ENCODE measurements around the gene ATOX1.

The ATOX1 gene

DNA sequence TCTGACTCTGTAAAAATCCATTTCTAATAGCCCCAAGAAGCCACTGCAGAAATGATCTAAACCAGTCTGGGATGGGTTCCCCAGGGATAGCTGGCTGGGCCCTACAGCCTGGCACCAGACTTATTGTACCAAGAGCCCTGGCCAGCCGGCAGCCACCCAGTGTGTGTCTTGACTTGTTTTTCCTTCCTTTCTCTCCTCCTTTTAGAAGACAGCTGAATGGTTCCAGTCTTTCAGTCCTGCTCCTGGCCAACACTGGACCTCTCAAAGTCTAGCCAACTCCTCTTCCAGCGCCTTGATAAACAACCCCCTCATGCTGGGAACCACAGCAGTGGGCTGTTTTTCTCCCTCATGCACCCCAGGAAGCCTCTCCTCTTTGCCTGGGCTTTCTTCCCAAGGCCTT is 34.1 kb downstream of the ATOX1 start:
- Mint-ChIP-seq H3K4me1 (peaks cover 28% of the 10 kb centered on the region), H3K9me3 (no peaks in the 10 kb centered on the region), H3K36me3 (peaks cover 10% of the 10 kb centered on the region), H3K27ac (no peak overlapping the region), H3K4me3 (no peak overlapping the region), H3K27me3 (no peaks in the 10 kb centered on the region)
- no peak for ATAC-seq

DNA sequence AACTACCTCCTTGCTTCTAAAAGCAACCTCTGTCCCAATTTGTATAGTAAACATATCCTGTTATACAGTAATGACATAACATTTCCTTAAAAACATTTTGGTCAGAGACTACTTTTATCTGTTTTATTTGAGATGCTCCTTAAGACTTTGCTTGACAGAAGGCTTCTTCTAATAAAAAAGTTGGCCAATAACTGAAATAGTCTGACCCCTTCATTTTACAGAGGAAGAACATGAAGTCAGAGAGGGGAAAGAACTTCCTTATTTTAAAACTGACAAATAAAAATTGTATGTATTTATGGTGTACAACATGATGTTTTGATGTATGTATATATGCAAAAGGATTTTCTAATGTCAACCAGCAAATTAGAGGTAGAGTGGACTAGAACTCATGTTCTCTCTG is 35.9 kb downstream of the ATOX1 start:
- Mint-ChIP-seq H3K27ac (peak overlapping the region; percentile 86), H3K4me1 (peaks cover 28% of the 10 kb centered on the region), H3K4me3 (no peak overlapping the region), H3K27me3 (no peaks in the 10 kb centered on the region), H3K9me3 (no peaks in the 10 kb centered on the region), H3K36me3 (no peaks in the 10 kb centered on the region)
- no peak for ATAC-seq

DNA sequence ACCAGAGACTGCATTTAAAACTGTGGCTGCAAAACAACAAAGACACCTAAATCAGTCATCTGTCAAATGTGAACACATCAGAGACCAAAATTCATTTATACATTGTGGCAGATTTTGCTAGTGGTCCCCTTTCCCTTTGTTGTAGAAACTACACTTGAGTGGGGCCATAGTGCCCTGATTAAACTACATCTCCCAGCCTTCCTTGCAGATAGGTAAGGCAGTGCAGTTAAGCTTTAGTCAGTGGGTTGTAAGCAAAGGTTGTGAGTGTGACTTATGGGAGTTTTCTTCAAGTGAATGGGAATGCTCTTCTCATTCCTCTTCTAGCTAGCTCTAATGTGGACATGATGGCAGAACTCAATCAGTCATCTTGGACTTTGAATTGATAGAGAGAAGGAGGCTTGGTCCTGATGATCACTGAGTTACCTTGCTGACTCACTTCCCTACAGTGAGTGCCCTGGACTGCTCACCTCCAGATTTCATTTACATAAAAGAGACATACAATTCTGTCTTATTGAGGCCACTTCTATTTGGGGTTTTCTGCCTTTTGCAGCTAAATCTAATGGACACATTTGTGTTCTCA is 36.5 kb downstream of the ATOX1 start:
- no peaks in the 10 kb centered on the region for H3K27me3 Mint-ChIP-seq
- peaks cover 28% of the 10 kb centered on the region for H3K4me1 Mint-ChIP-seq
- H3K9me3 Mint-ChIP-seq = no peaks in the 10 kb centered on the region
- ATAC-seq = peak; percentile 52
- no peak overlapping the region for H3K4me3 Mint-ChIP-seq
- H3K27ac Mint-ChIP-seq = peak overlapping the region; percentile 86
- H3K36me3 Mint-ChIP-seq = no peaks in the 10 kb centered on the region

DNA sequence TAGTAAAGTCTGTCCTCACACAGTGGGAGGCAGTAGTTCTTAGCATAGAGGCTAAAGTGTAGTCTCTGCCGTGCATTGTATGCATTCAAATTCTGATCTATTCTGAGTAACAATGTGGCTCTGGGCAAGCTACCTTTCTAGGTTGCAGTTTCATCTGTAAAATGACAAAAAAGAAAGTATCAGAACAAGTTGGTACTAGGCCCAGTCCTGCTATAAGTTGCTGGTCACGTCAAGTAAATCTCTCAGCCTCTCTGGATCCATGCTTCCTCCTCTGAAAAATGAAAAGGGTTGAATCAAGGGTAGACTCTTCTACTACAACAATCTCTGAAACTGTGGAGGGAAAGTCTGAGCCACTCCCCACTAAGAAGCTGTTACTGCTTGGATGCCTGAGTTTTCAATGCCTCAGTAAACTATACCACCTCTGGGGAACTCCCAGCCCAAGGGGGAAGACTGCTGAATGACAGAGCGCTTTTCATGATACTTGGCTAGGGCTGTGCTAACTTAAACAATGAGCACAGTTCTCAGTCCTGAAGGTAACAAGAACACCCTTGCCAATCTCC is 37.3 kb downstream of the ATOX1 start:
- Mint-ChIP-seq H3K4me1 (peaks cover 28% of the 10 kb centered on the region), H3K27ac (peak overlapping the region; percentile 86), H3K9me3 (no peaks in the 10 kb centered on the region), H3K36me3 (no peaks in the 10 kb centered on the region), H3K27me3 (no peaks in the 10 kb centered on the region), H3K4me3 (no peak overlapping the region)
- ATAC-seq = peak; percentile 94

DNA sequence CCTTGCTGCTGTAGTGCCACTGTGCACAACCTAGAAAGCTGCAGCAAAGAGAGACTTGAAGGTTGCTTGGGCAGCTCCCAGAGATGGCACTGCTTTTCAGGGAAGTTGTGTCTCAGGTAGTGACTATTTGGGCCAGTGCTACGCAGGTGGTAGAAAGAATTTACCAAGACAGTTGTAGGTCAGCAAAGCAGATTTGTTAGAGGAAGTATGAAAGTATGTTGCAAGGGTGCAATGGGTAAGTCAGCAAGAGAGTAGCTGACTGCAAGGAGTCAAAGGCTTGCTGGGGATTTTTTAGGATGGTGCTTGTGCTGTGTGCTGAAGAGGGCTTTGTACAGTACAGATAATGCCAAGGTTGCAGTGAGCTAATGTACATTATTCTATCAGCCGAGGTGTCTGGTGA is 38.2 kb downstream of the ATOX1 start:
- Mint-ChIP-seq H3K9me3 (no peaks in the 10 kb centered on the region), H3K36me3 (peaks cover under 1% of the 10 kb centered on the region), H3K27ac (peak overlapping the region; percentile 86), H3K27me3 (peaks cover 2% of the 10 kb centered on the region), H3K4me1 (peaks cover 28% of the 10 kb centered on the region), H3K4me3 (no peak overlapping the region)
- no peak for ATAC-seq

DNA sequence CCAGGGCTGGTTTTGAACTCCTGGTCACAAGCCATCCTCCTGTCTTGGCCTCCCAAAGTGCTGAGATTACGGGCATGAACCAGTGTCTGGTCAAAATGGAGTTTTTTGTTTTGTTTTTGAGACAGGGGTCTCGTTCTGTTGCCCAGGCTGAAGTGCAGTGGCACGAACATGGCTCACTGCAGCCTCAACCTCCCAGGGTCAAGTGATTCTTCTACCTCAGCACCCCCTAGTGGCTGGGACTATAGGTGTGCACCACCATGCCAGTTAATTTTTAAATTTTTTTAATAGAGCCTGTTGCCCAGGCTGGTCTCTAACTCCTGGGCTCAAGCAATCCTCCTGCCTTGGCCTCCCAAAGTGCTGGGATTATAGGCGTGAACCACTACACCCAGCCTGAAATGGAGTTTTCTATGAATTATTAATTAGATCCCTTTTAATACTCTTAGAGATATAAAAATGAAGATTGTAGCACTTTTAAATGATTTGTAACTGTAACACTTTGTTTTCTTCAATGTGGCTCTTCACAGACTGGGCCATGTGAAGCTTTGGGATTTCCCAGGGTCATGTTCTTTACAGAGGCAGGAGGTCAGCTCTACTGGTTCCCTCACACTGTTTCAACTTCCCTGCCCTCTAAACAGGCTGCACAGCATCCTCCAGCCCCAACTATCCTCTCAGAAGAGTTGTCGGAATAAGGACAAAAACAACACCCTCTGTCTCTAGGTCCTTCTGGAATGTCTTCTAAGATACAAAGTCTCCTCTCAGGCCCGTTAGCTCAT is 39.0 kb downstream of the ATOX1 start:
- Mint-ChIP-seq H3K9me3 (no peaks in the 10 kb centered on the region), H3K36me3 (peaks cover 8% of the 10 kb centered on the region), H3K4me3 (no peak overlapping the region), H3K27me3 (peaks cover 9% of the 10 kb centered on the region), H3K4me1 (peaks cover 28% of the 10 kb centered on the region), H3K27ac (peak overlapping the region; percentile 86)
- no peak for ATAC-seq

DNA sequence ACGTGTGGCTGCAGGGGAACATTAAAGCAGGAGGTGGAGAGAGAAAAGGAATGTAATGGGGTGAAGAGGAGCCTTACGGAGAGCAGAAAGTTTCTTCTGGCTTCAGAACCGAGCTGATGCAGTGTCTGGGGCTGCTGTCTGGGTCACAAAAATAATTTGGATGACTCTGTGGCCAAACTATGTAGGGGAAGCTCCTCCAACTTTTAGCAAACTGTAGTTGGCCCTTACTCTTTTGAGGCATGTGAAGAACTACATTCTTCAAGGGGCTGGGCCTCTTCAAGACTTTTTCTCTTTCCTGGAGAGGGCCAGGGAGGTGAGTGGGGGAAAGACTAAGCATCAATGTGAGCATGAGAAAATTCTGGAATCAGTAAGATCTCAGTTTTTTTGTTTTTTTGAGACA is 39.8 kb downstream of the ATOX1 start:
- Mint-ChIP-seq H3K36me3 (peaks cover 11% of the 10 kb centered on the region), H3K4me3 (no peak overlapping the region), H3K9me3 (no peaks in the 10 kb centered on the region), H3K4me1 (peaks cover 28% of the 10 kb centered on the region), H3K27ac (no peak overlapping the region), H3K27me3 (peaks cover 9% of the 10 kb centered on the region)
- ATAC-seq = no peak

DNA sequence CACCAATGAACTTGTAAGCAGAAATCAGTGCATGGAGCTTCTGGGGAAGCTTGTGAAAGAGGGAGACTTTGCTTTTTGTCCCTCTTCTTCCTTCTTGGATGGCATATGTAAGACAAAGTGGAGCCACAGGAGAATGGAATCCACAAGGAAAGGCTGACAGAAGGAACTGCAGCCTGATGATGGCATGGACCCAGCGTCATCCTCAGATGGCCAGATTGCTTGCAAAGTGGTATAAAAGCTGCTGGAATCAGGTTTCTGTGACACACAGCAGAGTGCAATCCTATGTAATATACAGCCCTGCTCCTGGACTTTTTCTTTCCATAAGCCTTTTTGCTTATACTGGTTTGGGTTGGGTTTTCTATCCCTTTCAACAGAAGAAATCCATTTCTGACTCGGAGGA is 40.3 kb downstream of the ATOX1 start:
- H3K4me1 Mint-ChIP-seq = peaks cover 28% of the 10 kb centered on the region
- no peak overlapping the region for H3K27ac Mint-ChIP-seq
- peaks cover 11% of the 10 kb centered on the region for H3K36me3 Mint-ChIP-seq
- H3K4me3 Mint-ChIP-seq = no peak overlapping the region
- ATAC-seq = no peak
- no peaks in the 10 kb centered on the region for H3K9me3 Mint-ChIP-seq
- H3K27me3 Mint-ChIP-seq = peaks cover 9% of the 10 kb centered on the region

DNA sequence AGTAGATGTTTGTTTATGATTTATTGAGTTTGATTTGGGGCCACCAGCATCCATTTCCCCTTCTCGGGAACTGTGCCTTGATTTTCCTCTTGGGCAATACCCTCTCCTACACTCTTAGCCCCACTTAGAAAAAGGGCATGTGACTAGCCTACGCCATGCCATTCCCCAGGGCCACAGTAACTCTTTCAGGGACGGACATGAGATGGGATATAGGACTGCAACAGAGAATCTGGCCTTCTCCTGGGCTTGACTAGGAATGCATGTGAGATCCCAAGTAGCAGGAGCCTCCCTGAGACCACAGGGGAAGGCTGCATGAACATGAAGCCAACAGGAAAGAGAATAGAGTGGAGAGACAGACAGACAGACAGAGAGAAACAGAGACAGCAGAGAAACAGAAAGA is 41.0 kb downstream of the ATOX1 start:
- Mint-ChIP-seq H3K4me3 (no peak overlapping the region), H3K9me3 (peaks cover 1% of the 10 kb centered on the region), H3K4me1 (peaks cover 25% of the 10 kb centered on the region), H3K27ac (no peak overlapping the region), H3K36me3 (peaks cover 11% of the 10 kb centered on the region), H3K27me3 (peaks cover 16% of the 10 kb centered on the region)
- ATAC-seq = no peak

DNA sequence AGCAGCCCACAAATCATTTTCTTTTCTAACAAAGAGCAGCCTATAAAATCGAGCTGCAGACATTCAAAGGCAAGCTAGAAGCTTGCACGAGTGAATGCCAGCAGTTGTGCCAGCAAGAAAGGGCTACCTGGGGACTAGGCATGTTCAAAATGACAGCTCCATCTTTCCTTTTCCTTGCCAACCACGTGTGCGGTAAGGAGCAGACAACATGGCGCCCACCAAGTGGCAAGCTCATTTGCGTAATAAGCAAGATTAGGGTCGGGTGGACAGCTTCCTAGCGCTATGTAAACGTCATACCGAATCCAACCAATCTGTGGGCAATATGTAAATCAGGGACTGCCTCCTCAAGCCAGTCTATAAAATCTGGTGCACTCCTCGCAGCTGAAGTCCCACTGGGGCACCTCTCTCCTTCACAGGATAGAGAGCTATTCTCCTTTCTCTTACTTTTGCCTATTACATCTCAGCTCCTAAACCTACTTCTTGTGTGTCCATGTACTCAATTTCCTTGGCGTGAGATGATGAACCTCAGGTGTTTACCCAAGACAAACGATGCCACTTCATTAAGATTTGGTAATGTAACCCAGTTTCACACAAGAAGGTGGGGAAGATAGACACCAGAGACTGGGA is 49.2 kb downstream of the ATOX1 start:
- Mint-ChIP-seq H3K9me3 (peaks cover 2% of the 10 kb centered on the region), H3K27me3 (peaks cover 12% of the 10 kb centered on the region), H3K27ac (no peak overlapping the region), H3K4me1 (peaks cover 15% of the 10 kb centered on the region), H3K4me3 (no peak overlapping the region), H3K36me3 (peaks cover under 1% of the 10 kb centered on the region)
- ATAC-seq = no peak

DNA sequence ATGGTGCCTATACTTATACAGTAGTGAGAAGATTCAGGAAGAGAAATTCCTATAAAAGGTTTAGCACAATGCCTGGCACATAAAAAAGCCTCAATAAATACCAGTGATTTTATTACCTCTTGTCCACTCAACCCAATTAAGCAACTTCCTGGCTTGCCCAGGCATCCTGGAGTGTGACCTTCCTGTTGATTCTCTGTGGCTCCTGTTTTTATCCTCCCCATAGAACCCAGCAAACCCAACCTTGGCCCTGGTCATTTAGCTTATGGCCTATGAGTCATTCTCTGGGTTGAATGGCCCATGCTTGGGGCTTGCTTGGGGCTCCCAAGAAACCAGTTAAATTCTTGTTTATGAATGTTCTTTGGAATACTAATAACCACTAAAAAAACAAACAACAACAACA is 50.3 kb downstream of the ATOX1 start:
- Mint-ChIP-seq H3K4me3 (no peak overlapping the region), H3K36me3 (no peaks in the 10 kb centered on the region), H3K9me3 (peaks cover 2% of the 10 kb centered on the region), H3K27me3 (peaks cover 12% of the 10 kb centered on the region), H3K27ac (no peak overlapping the region), H3K4me1 (peaks cover 21% of the 10 kb centered on the region)
- no peak for ATAC-seq

DNA sequence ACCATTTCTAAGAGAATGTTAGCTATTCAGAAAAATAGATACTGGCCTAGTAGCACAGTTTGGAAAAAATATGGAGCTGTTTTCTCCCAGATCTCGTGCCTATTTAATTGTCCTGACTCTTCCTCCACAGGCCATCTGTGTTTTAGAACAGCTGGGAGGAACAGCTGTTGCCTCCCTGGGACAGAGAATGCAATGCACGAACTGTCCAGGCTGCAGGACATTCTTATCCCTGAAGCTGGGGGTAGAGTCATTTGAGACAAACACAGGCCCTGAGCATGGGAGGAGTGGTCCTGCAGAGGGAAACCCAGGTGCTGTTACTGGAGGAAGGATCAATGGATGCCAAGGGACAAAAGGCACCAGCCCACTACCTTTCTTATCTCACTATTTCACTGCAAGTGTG is 50.9 kb downstream of the ATOX1 start:
- Mint-ChIP-seq H3K27me3 (peaks cover 6% of the 10 kb centered on the region), H3K9me3 (peaks cover 2% of the 10 kb centered on the region), H3K27ac (no peak overlapping the region), H3K4me3 (no peak overlapping the region), H3K36me3 (no peaks in the 10 kb centered on the region), H3K4me1 (peaks cover 24% of the 10 kb centered on the region)
- ATAC-seq = no peak

DNA sequence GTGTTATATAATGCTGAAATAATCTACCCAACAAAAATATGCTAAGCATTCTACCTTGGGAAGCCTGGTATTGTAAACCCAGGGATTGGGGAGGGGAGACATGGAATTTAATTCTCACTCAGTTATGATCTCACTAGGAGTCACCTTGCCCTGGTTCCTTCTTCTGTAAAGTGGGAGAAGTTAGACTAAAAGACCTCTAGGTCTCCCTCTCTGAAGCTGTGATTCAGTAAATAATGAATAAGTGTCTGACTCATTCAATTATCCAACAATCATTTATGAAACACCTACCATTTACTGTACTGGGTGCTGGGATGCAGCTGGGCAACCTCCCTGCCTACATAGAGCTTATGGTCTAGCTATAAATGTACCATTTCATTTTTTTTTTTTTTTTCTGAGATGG is 51.5 kb downstream of the ATOX1 start:
- no peaks in the 10 kb centered on the region for H3K9me3 Mint-ChIP-seq
- no peak overlapping the region for H3K27ac Mint-ChIP-seq
- no peaks in the 10 kb centered on the region for H3K27me3 Mint-ChIP-seq
- H3K4me3 Mint-ChIP-seq = no peak overlapping the region
- H3K4me1 Mint-ChIP-seq = peaks cover 23% of the 10 kb centered on the region
- no peaks in the 10 kb centered on the region for H3K36me3 Mint-ChIP-seq
- no peak for ATAC-seq

DNA sequence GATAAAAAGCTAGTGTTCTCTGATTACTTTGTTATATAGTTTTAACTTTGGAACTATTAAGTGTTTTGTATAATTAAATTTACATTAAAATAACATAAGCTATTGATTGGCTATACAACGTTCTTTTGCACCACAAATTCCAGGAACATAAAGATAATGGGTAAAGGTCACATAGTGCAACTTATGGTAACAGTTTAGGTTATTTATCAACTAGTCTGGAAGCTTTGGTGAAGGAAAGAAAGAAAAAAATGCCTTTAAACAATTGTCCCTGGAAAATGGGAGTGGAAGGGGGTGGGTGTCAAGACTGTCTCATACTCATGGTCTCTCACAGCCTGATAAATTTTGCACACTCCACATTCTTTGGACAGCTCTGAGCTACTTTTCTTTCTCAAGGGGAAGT is 54.7 kb downstream of the ATOX1 start:
- no peak for ATAC-seq

DNA sequence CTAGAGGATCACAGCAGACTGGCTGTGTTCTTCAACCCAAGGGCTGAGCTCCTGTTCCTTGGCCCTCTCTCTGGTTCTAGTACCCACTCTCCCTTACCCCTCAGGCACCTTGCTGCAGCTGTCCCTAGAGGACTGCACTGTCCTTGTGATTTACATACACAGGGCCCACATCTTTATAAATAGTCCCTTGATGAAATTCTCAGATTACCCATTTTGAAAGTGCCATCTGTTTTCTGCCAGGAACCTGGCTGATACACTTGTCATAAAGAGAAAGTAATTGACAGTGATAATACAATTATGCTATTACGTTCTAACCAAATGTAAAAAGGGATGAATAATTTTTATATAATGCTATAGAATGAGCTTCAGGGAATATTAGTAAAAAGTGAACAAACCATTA is 55.2 kb downstream of the ATOX1 start:
- H3K27ac Mint-ChIP-seq = peak overlapping the region; percentile 57
- no peaks in the 10 kb centered on the region for H3K9me3 Mint-ChIP-seq
- H3K27me3 Mint-ChIP-seq = no peaks in the 10 kb centered on the region
- no peaks in the 10 kb centered on the region for H3K36me3 Mint-ChIP-seq
- H3K4me3 Mint-ChIP-seq = no peak overlapping the region
- peak; percentile 79 for ATAC-seq
- peaks cover 16% of the 10 kb centered on the region for H3K4me1 Mint-ChIP-seq

More for the DNA sequence above, 54.7 kb downstream of the ATOX1 start:
- Mint-ChIP-seq H3K9me3 (no peaks in the 10 kb centered on the region), H3K4me1 (peaks cover 16% of the 10 kb centered on the region), H3K36me3 (no peaks in the 10 kb centered on the region), H3K27ac (no peak overlapping the region), H3K27me3 (no peaks in the 10 kb centered on the region), H3K4me3 (no peak overlapping the region)

DNA sequence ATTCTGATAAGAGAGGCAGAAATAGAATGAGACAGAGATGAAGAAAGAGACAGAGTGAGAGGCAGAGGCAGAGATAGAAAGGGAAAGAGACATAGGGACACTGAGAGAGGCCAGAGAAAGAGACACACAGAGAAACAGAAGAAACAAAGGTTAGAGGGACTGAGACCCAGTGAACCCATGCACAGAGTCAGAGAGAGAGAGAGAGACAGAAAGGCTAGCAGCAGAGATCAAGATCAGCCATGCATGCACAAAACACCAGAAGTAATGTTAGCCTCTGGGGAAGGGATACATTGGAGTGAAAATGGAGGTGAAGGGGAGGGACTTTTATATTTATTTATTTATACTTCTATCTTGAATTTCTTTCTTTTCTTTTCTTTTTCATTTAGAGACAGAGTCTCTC is 57.6 kb downstream of the ATOX1 start:
- peaks cover 8% of the 10 kb centered on the region for H3K27me3 Mint-ChIP-seq
- H3K4me1 Mint-ChIP-seq = peaks cover 16% of the 10 kb centered on the region
- H3K4me3 Mint-ChIP-seq = no peak overlapping the region
- H3K36me3 Mint-ChIP-seq = no peaks in the 10 kb centered on the region
- H3K9me3 Mint-ChIP-seq = no peaks in the 10 kb centered on the region
- ATAC-seq = no peak
- no peak overlapping the region for H3K27ac Mint-ChIP-seq
